Measurements from ENCODE around the gene C3orf18.

GRCh38 chr3:50531201-50531600 is 36.3 kb downstream of the C3orf18 start:
- TF ChIP-seq CTCF (IDR thresholded peaks at IDR 0.05) (no peak), POLR2A (IDR thresholded peaks at IDR 0.05) (no peak)

All from Peyer's patch (tissue), 4 donors.